GM20000 (cell line): ENCODE measurements around the gene FMN2.
"Not testable (repeated sequence)": the region's sequence is repeated elsewhere in the genome, so short reads cannot be mapped to it uniquely, and the experiment has no call there.

Experiments
- DNase-seq: peaks from one replicate; pipeline ENCODE4 v3.0.0; 2012; ENCODE audit warnings: low spot score
- CTCF ChIP-seq: IDR thresholded peaks from 2 replicates; pipeline ENCODE4 v1.5.1; 2012; ENCODE audit warnings: mild to moderate bottlenecking, control low read depth; ENCODE audit errors: extremely low read depth, missing control alignments

The FMN2 gene

GRCh38 chr1:240404286-240404685 lies 312.6 kb downstream of the FMN2 start:
- TF ChIP-seq CTCF: no peak
- DNase-seq: no peak

- TF ChIP-seq CTCF: no peak
These were observed 314.1 kb downstream of the FMN2 start for GRCh38 chr1:240405751-240406150.

GRCh38 chr1:240407407-240407806 lies 315.7 kb downstream of the FMN2 start:
- DNase-seq: no peak
- TF ChIP-seq CTCF: no peak

More at GRCh38 chr1:240405751-240406150, 314.1 kb downstream of the FMN2 start:
- DNase-seq: no peak

GRCh38 chr1:240409615-240410014 lies 317.9 kb downstream of the FMN2 start:
- DNase-seq: no peak
- no peak for TF ChIP-seq CTCF

GRCh38 chr1:240413732-240414131 lies 322.0 kb downstream of the FMN2 start:
- no peak for DNase-seq
- no peak for TF ChIP-seq CTCF

GRCh38 chr1:240414237-240414636 lies 322.6 kb downstream of the FMN2 start:
- no peak for DNase-seq
- no peak for TF ChIP-seq CTCF

GRCh38 chr1:240415011-240415410 lies 323.3 kb downstream of the FMN2 start:
- DNase-seq: not testable (repeated sequence)

GRCh38 chr1:240415532-240415931 lies 323.8 kb downstream of the FMN2 start:
- no peak for DNase-seq
- no peak for TF ChIP-seq CTCF
